Lung (tissue), 12 donors: ENCODE results near the gene TMEM100. TPM values are rescaled to one million over a fixed set of nuclear protein-coding genes. Genes with fewer than 3 reads are reported as not detected.
A peak's percentile ranks its signal among the peaks of the same experiment; 100 is the strongest.

Experiments used
- ATAC-seq: fragments of 200-7000 bp; cut with Tn5 transposase; one replicate; pipeline ENCODE4 v1.9.1; 2020; ENCODE audit warnings: moderate number of reproducible peaks; ENCODE audit not compliant: insufficient read depth, low FRiP score
- DNase-seq, 3 donors: peaks; one replicate each; pipeline ENCODE4 v3.0.0-alpha.2; 2013 to 2017
- H3K27ac ChIP-seq, 2 donors: one replicate each; pipeline ENCODE4 v1.5.1; 2013; ENCODE audit warnings: mild to moderate bottlenecking in 2 of 2, moderate library complexity in 2 of 2, control low read depth in 1 of 2, inconsistent platforms in 1 of 2, low read depth in 1 of 2, low read length in 1 of 2
- H3K27me3 ChIP-seq, 3 donors: one replicate each; pipeline ENCODE4 v1.5.1; 2013; ENCODE audit warnings: low read length in 2 of 3; ENCODE audit not compliant: control insufficient read depth in 3 of 3, insufficient read depth in 3 of 3
- H3K36me3 ChIP-seq, 4 donors: one replicate each; pipeline ENCODE4 v1.5.1; 2013; ENCODE audit warnings: low read length in 4 of 4, mild to moderate bottlenecking in 1 of 4, moderate library complexity in 1 of 4; ENCODE audit not compliant: control insufficient read depth in 4 of 4, insufficient read depth in 4 of 4
- H3K4me1 ChIP-seq, 5 donors: one replicate each; pipeline ENCODE4 v1.5.1; 2013; ENCODE audit warnings: low read length in 5 of 5, mild to moderate bottlenecking in 2 of 5, moderate library complexity in 1 of 5; ENCODE audit not compliant: control insufficient read depth in 5 of 5, insufficient read depth in 5 of 5
- H3K4me3 ChIP-seq: one replicate; pipeline ENCODE4 v1.5.1; 2013; ENCODE audit warnings: mild to moderate bottlenecking, control low read depth, moderate library complexity
- H3K9ac ChIP-seq, 2 donors: one replicate each; pipeline ENCODE4 v1.5.1; 2013; ENCODE audit warnings: low read length in 2 of 2, control low read depth in 1 of 2; ENCODE audit not compliant: insufficient read depth in 1 of 2
- H3K9me3 ChIP-seq, 4 donors: one replicate each; pipeline ENCODE4 v1.5.1; 2013; ENCODE audit warnings: low read length in 3 of 4, mild to moderate bottlenecking in 1 of 4, moderate library complexity in 1 of 4; ENCODE audit not compliant: control insufficient read depth in 4 of 4, insufficient read depth in 3 of 4
- CTCF ChIP-seq: IDR thresholded peaks from 2 replicates; pipeline ENCODE4 v1.5.1; 2012; ENCODE audit warnings: mild to moderate bottlenecking; ENCODE audit errors: control extremely low read depth, extremely low read depth
- WGBS, 2 donors: extraction: QIAGEN DNeasy Blood & Tissue Kit; methylation state at CpG; one replicate each; pipeline ENCODE4 v1.1.7; 2013; 5-methylcytosine and 5-hydroxymethylcytosine counted together
- polyA plus RNA-seq, 2 donors: library from polyadenylated mRNA; stranded (reverse); fragments of 200-250 nt; gene quantifications; one replicate each; pipeline ENCODE4 v1.2.1, GENCODE V29; 2013
- total RNA-seq, 2 donors: library from RNA; depleted of rRNA in 1 of 2; stranded (reverse); fragments of >200 nt in 1 of 2; gene quantifications; one replicate each; pipeline ENCODE4 v1.2.1, GENCODE V29; 2014 to 2021
- donor health status: control.
- donor health status: control.
- donor health status: Bipolar disorder and iron deficiency.
- donor health status: healthy.
- donor health status: DM: yes; HTN: yes; CAD: no.

TMEM100 gene
- total and polyA plus RNA-seq, 4 donors, result 63.6 to 127 (median 83.4) TPM

DNA sequence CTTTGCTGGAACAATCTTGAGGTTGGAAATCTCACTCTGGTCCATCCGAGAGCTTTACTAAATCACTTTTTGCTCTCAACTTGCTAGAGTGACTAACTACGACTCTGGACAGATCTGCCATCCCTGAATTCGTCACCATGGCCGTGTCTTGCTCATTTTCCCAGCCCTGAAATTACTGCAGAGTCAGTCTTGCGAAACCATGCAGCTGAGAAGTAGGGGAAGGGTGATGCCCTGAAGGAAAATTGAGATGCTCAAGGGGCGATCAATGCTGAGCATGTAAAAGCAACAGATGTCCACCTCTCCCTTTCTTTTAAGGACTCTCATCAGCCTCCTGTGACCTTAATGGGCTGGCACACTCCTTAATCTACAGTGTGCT is 46.9 kb upstream of the TMEM100 start:
- Histone ChIP-seq H3K4me3 (no peak overlapping the region), H3K9ac (no peak overlapping the region), H3K9me3 (no peaks in the 10 kb centered on the region), H3K27me3 (no peaks in the 10 kb centered on the region), H3K4me1 (peaks cover 0 to 8% (median 3%) of the 10 kb centered on the region in 5 donors), H3K36me3 (peaks cover 22 to 31% (median 28%) of the 10 kb centered on the region in 4 donors), H3K27ac (peak overlapping the region in 1 of 2 donors; percentile 53)
- DNase-seq (peak in 1 of 3 donors; percentile 38), ATAC-seq (no peak)
- WGBS, 2 donors, result 58 to 75% methylated on average over 6 of the region's 6 CpGs
- TF ChIP-seq CTCF, result no peak

DNA sequence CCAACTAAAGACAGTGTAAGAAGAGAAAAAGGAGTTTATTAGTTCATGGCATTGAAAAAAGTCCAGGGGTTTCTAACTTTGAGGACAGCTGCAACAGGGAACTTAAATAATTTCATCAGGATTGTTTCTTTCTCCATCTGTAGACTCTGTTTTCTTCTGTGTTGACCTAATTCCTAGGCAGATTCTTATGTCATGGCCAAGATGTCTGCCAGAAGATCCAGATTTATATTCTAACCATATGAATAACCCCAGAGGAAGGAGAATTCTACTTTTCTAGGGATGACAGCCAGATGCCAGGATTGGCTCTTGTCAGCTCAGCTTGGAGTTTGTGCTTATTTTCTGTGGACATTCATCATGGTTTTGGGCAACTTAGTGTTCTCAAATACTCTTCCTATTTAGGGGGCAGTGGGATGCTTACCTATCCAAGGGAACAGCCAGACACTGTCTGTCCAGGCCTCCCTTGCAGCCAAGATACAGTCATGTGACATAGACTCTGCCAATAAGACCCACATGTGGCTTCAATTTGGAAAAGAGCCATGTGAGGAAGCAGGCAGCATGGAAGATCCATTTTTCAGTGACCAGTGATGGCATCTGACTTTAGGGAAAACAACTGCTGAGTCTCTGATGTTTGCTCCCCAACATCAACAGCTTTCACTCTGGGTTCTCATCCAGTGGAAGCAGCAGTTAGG is 46.4 kb upstream of the TMEM100 start:
- TF ChIP-seq CTCF, result no peak
- ATAC-seq (no peak), DNase-seq (no peak)
- Histone ChIP-seq H3K27me3 (no peaks in the 10 kb centered on the region), H3K27ac (peak overlapping the region in 1 of 2 donors; percentile 53), H3K9ac (no peak overlapping the region), H3K4me3 (no peak overlapping the region), H3K9me3 (no peaks in the 10 kb centered on the region), H3K36me3 (peaks cover 21 to 28% (median 26%) of the 10 kb centered on the region in 4 donors), H3K4me1 (peaks cover 0 to 8% (median 3%) of the 10 kb centered on the region in 5 donors)

GRCh38 chr17:55765472-55765871 is 42.8 kb upstream of the TMEM100 start:
- no peak overlapping the region for H3K9ac ChIP-seq
- WGBS, 2 donors, result 93 to 95% methylated on average over 3 of the region's 3 CpGs

More at GRCh38 chr17:55765472-55765871, 42.8 kb upstream of the TMEM100 start:
- peaks cover 0 to 14% (median 5%) of the 10 kb centered on the region in 5 donors for H3K4me1 ChIP-seq
- H3K27me3 ChIP-seq, result no peaks in the 10 kb centered on the region
- ATAC-seq, result no peak
- no peak for DNase-seq
- no peak for TF ChIP-seq CTCF
- no peak overlapping the region for H3K4me3 ChIP-seq
- H3K36me3 ChIP-seq, result peaks cover 0 to 16% (median 8%) of the 10 kb centered on the region in 4 donors
- H3K9me3 ChIP-seq, result no peaks in the 10 kb centered on the region
- H3K27ac ChIP-seq, result no peak overlapping the region
